Activated T-helper 1 cell treated with anti-CD3 and anti-CD28 coated beads, Interleukin-2, amount 50 U/mL, for 16 hours (primary cell): Measurements from ENCODE around the gene ANO5.

Experiments
- DNase-seq, 2 donors: peaks; one replicate each; pipeline ENCODE4 v3.0.0-alpha.2; 2020; ENCODE audit warnings: low read depth in 1 of 2, low spot score in 1 of 2

Gene ANO5

DNA sequence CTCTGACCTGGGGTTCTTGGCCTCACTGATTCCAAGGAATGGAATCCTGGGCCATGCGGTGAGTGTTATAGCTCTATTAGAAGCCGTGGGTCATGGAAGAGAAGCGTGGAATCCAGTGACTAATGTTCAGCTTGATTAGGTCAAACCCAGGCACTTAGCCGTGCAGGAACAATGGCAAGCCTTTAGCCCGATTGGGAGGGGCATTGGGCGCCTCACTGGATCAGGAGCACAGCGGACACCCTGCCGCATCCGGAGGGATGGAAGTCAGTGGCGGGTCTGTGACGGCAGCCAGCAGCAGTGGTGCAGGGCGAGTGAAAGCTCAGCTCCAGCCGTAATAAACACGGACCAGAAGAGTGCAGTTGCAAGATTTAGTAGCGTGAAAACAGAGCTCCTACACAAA lies 124.8 kb downstream of the ANO5 start:
- DNase-seq: no peak

DNA sequence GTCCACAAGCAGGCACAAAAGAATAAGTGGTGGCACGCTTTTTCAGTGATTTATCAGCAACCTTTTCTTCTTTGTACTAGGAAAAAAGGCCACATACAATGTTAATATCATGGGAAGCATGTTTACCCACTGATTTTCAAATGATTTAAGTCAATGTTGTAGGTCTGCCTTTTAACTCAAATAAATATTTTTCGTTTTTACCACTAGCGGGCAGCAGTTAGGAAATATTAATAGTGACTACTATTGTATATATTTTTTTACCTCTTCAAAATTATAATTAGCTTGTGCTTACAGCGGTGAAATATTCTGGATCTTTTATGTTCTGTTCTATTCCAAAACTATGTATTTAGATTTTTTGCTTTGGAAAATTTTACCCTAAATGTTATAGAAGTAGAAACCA lies 138.9 kb downstream of the ANO5 start:
- DNase-seq: no peak
